ENCODE measurements around the gene MEX3A. TPM values are rescaled to one million over a fixed set of nuclear protein-coding genes. Genes with fewer than 3 reads are reported as not detected.

Gene MEX3A
- total and polyA plus RNA-seq, 2 experiments from 2014 or later: 18.5 to 38.1 TPM

- Mint-ChIP-seq H3K9me3 (no peaks in the 10 kb centered on the region), H3K36me3 (ENCODE audit: low read depth) (no peaks in the 10 kb centered on the region; the same call in 1 of the 3 replicates), H3K4me1 (peaks cover 33% of the 10 kb centered on the region), H3K27ac (no peak overlapping the region), H3K4me3 (no peak overlapping the region), H3K27me3 (ENCODE audit: insufficient read depth, low read depth, poor library complexity) (peaks cover 12% of the 10 kb centered on the region)
- Histone ChIP-seq H3K4me2 (no peak overlapping the region), H3K27ac (ENCODE audit: low read depth) (no peak overlapping the region), H3F3A (replicated peaks; ENCODE audit: low read depth) (peaks cover 9% of the 10 kb centered on the region), H2AFZ (no peak overlapping the region), H3K4me3 (no peak overlapping the region), H3K9me2 (ENCODE audit: insufficient read depth) (no peaks in the 10 kb centered on the region), H3K27me3 (ENCODE audit: insufficient read depth) (no peaks in the 10 kb centered on the region), H4K20me1 (replicated peaks; ENCODE audit: insufficient read depth) (0 out of 2 replicates have a peak, but pooled peaks cover 6% of the 10 kb centered on the region), H3K79me2 (replicated peaks; ENCODE audit: insufficient read depth) (no peaks in the 10 kb centered on the region), H3K4me1 (ENCODE audit: insufficient read depth) (peaks cover 12% of the 10 kb centered on the region), H3K36me3 (ENCODE audit: insufficient read depth) (no peaks in the 10 kb centered on the region)
- TF ChIP-seq NANOG (IDR thresholded peaks at IDR 0.05; ENCODE audit: borderline replicate concordance): no peak
- no peak for TF ChIP-seq EZH2 (IDR thresholded peaks at IDR 0.05; ENCODE audit: low read depth, unreplicated experiment)
- TF ChIP-seq EZH2phosphoT487 (IDR thresholded peaks at IDR 0.05; ENCODE audit: unreplicated experiment): no peak
- TF ChIP-seq ZNF462 (CRISPR knock-in tag; IDR thresholded peaks at IDR 0.05): no peak
- TF ChIP-seq REST (IDR thresholded peaks at IDR 0.05; ENCODE audit: unreplicated experiment): no peak
- TF ChIP-seq JUNB (IDR thresholded peaks at IDR 0.05; ENCODE audit: unreplicated experiment): no peak
- no peak for DNase-seq (ENCODE audit: low spot score)
- ATAC-seq: no peak
These were observed 16.5 kb upstream of the MEX3A start for GRCh38 chr1:156098784-156099183.
